Lower lobe of right lung (tissue), 2 donors: Measurements from ENCODE around the gene MSL2. TPM values are rescaled to one million over a fixed set of nuclear protein-coding genes. Genes with fewer than 3 reads are reported as not detected.

Experiments used
- ATAC-seq, 2 donors: fragments of 200-7000 bp; cut with Tn5 transposase; one replicate each; pipeline ENCODE4 v1.9.1; 2020 to 2022; ENCODE audit warnings: mild to moderate bottlenecking in 2 of 2, moderate library complexity in 2 of 2
- DNase-seq: peaks from one replicate; pipeline ENCODE4 v3.0.0-alpha.2; 2020
- H3K27ac ChIP-seq: fragments of 200-600 bp; one replicate; pipeline ENCODE4 v1.8.0; 2022
- H3K27me3 ChIP-seq: fragments of 200-600 bp; one replicate; pipeline ENCODE4 v1.8.0; 2022; ENCODE audit warnings: low read depth
- H3K36me3 ChIP-seq: fragments of 200-600 bp; one replicate; pipeline ENCODE4 v1.8.0; 2022; ENCODE audit warnings: mild to moderate bottlenecking
- H3K4me1 ChIP-seq: fragments of 200-600 bp; one replicate; pipeline ENCODE4 v1.8.0; 2022
- H3K4me3 ChIP-seq: fragments of 200-600 bp; one replicate; pipeline ENCODE4 v1.8.0; 2022; ENCODE audit warnings: mild to moderate bottlenecking
- H3K9me3 ChIP-seq: fragments of 200-600 bp; one replicate; pipeline ENCODE4 v1.8.0; 2022
- CTCF ChIP-seq: fragments of 200-600 bp; IDR thresholded peaks from one replicate; pipeline ENCODE4 v1.8.0; 2022; ENCODE audit warnings: antibody characterized with exemption, mild to moderate bottlenecking
- intact Hi-C: fragments of 100-400 bp; cut with DNase I; formaldehyde crosslinking; loops from one replicate; pipeline ENCODE4 v1.11.0; 2022
- total RNA-seq: library from RNA; stranded (reverse); fragmentation: NEBNext Ultra II Directional; extraction: Animal tissue kit (Norgen Biotek cat#: 25700); gene quantifications from one replicate; pipeline ENCODE4 v1.2.1, GENCODE V29; 2021
- donor health status: DM: no; HTN: yes; CAD: no; lungs with severe emphysema.

The MSL2 gene
- total RNA-seq, 1 donor from 2014 or later: 36.9 TPM

- peak in 1 of 2 donors; percentile 39 for ATAC-seq
- no peak overlapping the region for H3K27ac ChIP-seq
- no peak for DNase-seq
- peaks cover 42% of the 10 kb centered on the region for H3K4me1 ChIP-seq
- intact Hi-C loops: no loop called here
- no peaks in the 10 kb centered on the region for H3K9me3 ChIP-seq
- H3K27me3 ChIP-seq: no peaks in the 10 kb centered on the region
- no peaks in the 10 kb centered on the region for H3K36me3 ChIP-seq
- TF ChIP-seq CTCF: no peak
- no peak overlapping the region for H3K4me3 ChIP-seq
Measured at GRCh38 chr3:136162322-136162721, 33.8 kb downstream of the MSL2 start.

- H3K4me1 ChIP-seq: peaks cover 43% of the 10 kb centered on the region
Measured at GRCh38 chr3:136161516-136161915, 34.6 kb downstream of the MSL2 start.

GRCh38 chr3:136152963-136153362, 43.2 kb downstream of the MSL2 start:
- ATAC-seq: no peak
- H3K4me1 ChIP-seq: peaks cover 18% of the 10 kb centered on the region
- intact Hi-C loops: no loop called here

More at GRCh38 chr3:136161516-136161915, 34.6 kb downstream of the MSL2 start:
- DNase-seq: no peak
- Histone ChIP-seq H3K36me3 (no peaks in the 10 kb centered on the region), H3K27me3 (no peaks in the 10 kb centered on the region), H3K9me3 (no peaks in the 10 kb centered on the region), H3K4me3 (no peak overlapping the region), H3K27ac (no peak overlapping the region)
- TF ChIP-seq CTCF: no peak
- intact Hi-C loops: no loop called here
- ATAC-seq: no peak

GRCh38 chr3:136152176-136152843, 43.8 kb downstream of the MSL2 start:
- Histone ChIP-seq H3K4me1 (peaks cover 20% of the 10 kb centered on the region), H3K36me3 (peaks cover 18% of the 10 kb centered on the region), H3K27me3 (no peaks in the 10 kb centered on the region), H3K27ac (no peak overlapping the region), H3K4me3 (no peak overlapping the region), H3K9me3 (no peaks in the 10 kb centered on the region)
- no peak for TF ChIP-seq CTCF
- no peak for ATAC-seq
- no peak for DNase-seq
- intact Hi-C loops: no loop called here

More at GRCh38 chr3:136152963-136153362, 43.2 kb downstream of the MSL2 start:
- Histone ChIP-seq H3K36me3 (peaks cover 18% of the 10 kb centered on the region), H3K4me3 (no peak overlapping the region), H3K27me3 (no peaks in the 10 kb centered on the region), H3K27ac (no peak overlapping the region), H3K9me3 (no peaks in the 10 kb centered on the region)
- TF ChIP-seq CTCF: no peak
- DNase-seq: no peak

- H3K27ac ChIP-seq: no peak overlapping the region
- DNase-seq (no peak), ATAC-seq (no peak)
- no peaks in the 10 kb centered on the region for H3K9me3 ChIP-seq
- H3K27me3 ChIP-seq: no peaks in the 10 kb centered on the region
- intact Hi-C loops: no loop called here
- no peak overlapping the region for H3K4me3 ChIP-seq
- H3K4me1 ChIP-seq: peaks cover 21% of the 10 kb centered on the region
- H3K36me3 ChIP-seq: peaks cover 18% of the 10 kb centered on the region
- no peak for TF ChIP-seq CTCF
Measured at GRCh38 chr3:136151219-136151618, 44.9 kb downstream of the MSL2 start.
